HG03521 (cell line): ENCODE results near the gene PBXIP1.
"Not testable (repeated sequence)": the region's sequence is repeated elsewhere in the genome, so short reads cannot be mapped to it uniquely, and the experiment has no call there.

Source experiments
- ATAC-seq: cut with Tn5 transposase; IDR thresholded peaks from one replicate; pipeline ENCODE4 v1.9.1; 2021; ENCODE audit warnings: mild to moderate bottlenecking, moderate library complexity; ENCODE audit not compliant: unreplicated experiment

Gene PBXIP1

GRCh38 chr1:154994591-154994990 is 38.7 kb upstream of the PBXIP1 start:
- ATAC-seq = no peak

- ATAC-seq = no peak
Measured at GRCh38 chr1:154994269-154994587, 38.3 kb upstream of the PBXIP1 start.

GRCh38 chr1:154993572-154994268 is 37.8 kb upstream of the PBXIP1 start, which contains the start of gene LENEP:
TSS of gene LENEP (plus strand) at chr1:154993586. CDS start at chr1:154993608, 22 bp downstream.
- no peak for ATAC-seq

GRCh38 chr1:154992721-154993571 is 37.0 kb upstream of the PBXIP1 start:
- no peak for ATAC-seq

GRCh38 chr1:154990276-154990675 is 34.4 kb upstream of the PBXIP1 start:
- no peak for ATAC-seq

- ATAC-seq = no peak
Measured at GRCh38 chr1:154989195-154989860, 33.4 kb upstream of the PBXIP1 start.

- no peak for ATAC-seq
Measured at GRCh38 chr1:154988058-154988954, 32.4 kb upstream of the PBXIP1 start.

- no peak for ATAC-seq
Measured at GRCh38 chr1:154987326-154987725, 31.4 kb upstream of the PBXIP1 start.

GRCh38 chr1:154986736-154987135 is 30.8 kb upstream of the PBXIP1 start:
- ATAC-seq = not testable (repeated sequence)

- no peak for ATAC-seq
Measured at GRCh38 chr1:154983776-154984466, 28.0 kb upstream of the PBXIP1 start.

- peak; percentile 97 for ATAC-seq
Measured at GRCh38 chr1:154982897-154983648, 27.2 kb upstream of the PBXIP1 start, which contains the start of gene FLAD1. TSS of gene FLAD1 (plus strand) at chr1:154983344. CDS start at chr1:154983695, 351 bp downstream.

GRCh38 chr1:154982341-154982740 is 26.4 kb upstream of the PBXIP1 start:
- ATAC-seq = no peak

GRCh38 chr1:154978360-154978759 is 22.5 kb upstream of the PBXIP1 start:
- no peak for ATAC-seq

- ATAC-seq = not testable (repeated sequence)
Measured at GRCh38 chr1:154977762-154978161, 21.9 kb upstream of the PBXIP1 start.

GRCh38 chr1:154975409-154976059 is 19.6 kb upstream of the PBXIP1 start:
- no peak for ATAC-seq

- peak; percentile 36 for ATAC-seq
Measured at GRCh38 chr1:154974808-154975408, 19.0 kb upstream of the PBXIP1 start.

GRCh38 chr1:154974102-154974807 is 18.4 kb upstream of the PBXIP1 start, which contains the start of gene CKS1B:
TSS of gene CKS1B (plus strand) at chr1:154974681. CDS start at chr1:154974746, 65 bp downstream.
- peak; percentile 79 for ATAC-seq
